Motor neuron (in vitro differentiated cells): Measurements from ENCODE around the gene USP27X. TPM values are rescaled to one million over a fixed set of nuclear protein-coding genes. Genes with fewer than 3 reads are reported as not detected.

Experiments used
- ATAC-seq, 8 experiments: fragments of 200-7000 bp; cut with Tn5 transposase; replicated peaks in 6 of 8; 2 replicates each; pipeline ENCODE4 v1.8.0; 2021; ENCODE audit warnings: mild to moderate bottlenecking in 8 of 8, moderate library complexity in 8 of 8
- H3K27ac ChIP-seq, 2 donors: fragments of 250-450 bp; sonication (Bioruptor Pico); 2 replicates each; pipeline ENCODE4 v1.9.0; 2021; ENCODE audit warnings: antibody characterized with exemption in 2 of 2, mild to moderate bottlenecking in 2 of 2, moderate library complexity in 1 of 2
- H3K4me1 ChIP-seq, 2 donors: fragments of 250-450 bp; sonication (Bioruptor Pico); replicated peaks in 1 of 2; 2 replicates each; pipeline ENCODE4 v1.6.1; 2021; ENCODE audit warnings: antibody characterized with exemption in 2 of 2, mild to moderate bottlenecking in 2 of 2, moderate library complexity in 1 of 2
- H3K4me3 ChIP-seq, 5 donors: fragments of 250-450 bp; sonication (Bioruptor Pico); 2 replicates each; pipeline ENCODE4 v1.9.0; 2021; ENCODE audit warnings: antibody characterized with exemption in 5 of 5, mild to moderate bottlenecking in 5 of 5, moderate library complexity in 4 of 5
- WGBS, 10 experiments: fragments of 450-650 bp; shearing (Covaris generic); methylation state at CpG; one replicate each; pipeline ENCODE4 v1.0.0; 2022; 5-methylcytosine and 5-hydroxymethylcytosine counted together
- in situ Hi-C, 9 experiments: fragments of 400-800 bp; cut with MboI; loops; one replicate each; pipeline ENCODE4 v1.15.0; 2021; ENCODE audit warnings: low sequenced_read_pairs in 9 of 9, low pct_unique_long_range_greater_than_20kb in 2 of 9; ENCODE audit not compliant: unreplicated experiment in 9 of 9
- total RNA-seq, 8 experiments: library from RNA; unstranded; fragments of 300-600 nt; gene quantifications; 2 replicates each; pipeline versions ENCODE4 v1.2.3 to v1.2.4, GENCODE V29; 2022

Gene USP27X
- total RNA-seq, 8 experiments from 2014 or later = 1.2 to 8.0 (median 7.0) TPM

DNA sequence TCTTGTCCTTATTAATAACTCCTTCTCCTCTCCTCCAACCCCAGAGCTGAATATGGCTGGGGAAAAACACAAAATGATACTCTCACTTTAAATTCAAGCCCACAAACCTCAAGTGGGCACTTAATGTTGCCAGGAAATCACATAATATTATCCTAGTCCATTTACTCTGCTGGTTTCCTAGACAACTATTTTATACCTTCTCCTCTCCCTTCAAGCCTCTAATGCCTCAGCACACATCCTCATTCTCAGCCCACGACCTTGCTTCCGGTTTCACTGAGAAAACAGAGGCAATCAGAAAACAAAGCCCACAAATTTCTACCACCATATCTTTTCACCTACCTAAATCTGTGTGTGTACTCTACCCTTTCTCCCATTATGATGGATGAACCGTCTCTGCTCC, 31.1 kb downstream of the USP27X start:
- in situ Hi-C loops = loop anchor here in 2 of 9 experiments (10.0 to 25.0 kb wide), 2 partner anchors 174 to 177 kb away; no protein-coding TSS in a partner anchor
- Histone ChIP-seq H3K27ac (no peak overlapping the region), H3K4me1 (no peaks in the 10 kb centered on the region), H3K4me3 (no peak overlapping the region)
- WGBS, 10 experiments = 0 to 20% (median 8%) methylated on average over 1 to 2 of the region's 3 CpGs; no CpG with 5 or more reads in 6 of the 10 experiments
- ATAC-seq = peak in 1 of 8 experiments; percentile 71

DNA sequence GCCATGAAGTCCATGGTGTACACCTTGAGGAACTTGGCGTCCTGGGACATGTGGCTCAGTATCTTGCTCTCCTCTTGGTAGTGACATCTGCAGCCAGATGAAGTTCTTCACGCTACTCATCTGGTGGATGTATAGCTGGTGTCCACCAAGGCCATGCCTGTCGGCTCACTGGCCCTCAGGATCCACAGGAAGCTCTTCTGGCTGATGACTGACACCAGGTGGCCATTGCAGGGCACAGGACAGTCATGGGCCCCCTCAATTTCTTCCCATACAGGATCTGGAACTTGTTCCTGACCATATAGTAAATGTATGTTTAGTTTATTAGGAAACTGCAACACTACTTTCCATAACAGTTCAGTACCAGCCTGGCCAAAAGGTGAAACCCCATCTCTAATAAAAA, 32.8 kb downstream of the USP27X start:
- in situ Hi-C loops = loop anchor here in 2 of 9 experiments (10.0 to 25.0 kb wide), 2 partner anchors 173 to 175 kb away; no protein-coding TSS in a partner anchor
- no peaks in the 10 kb centered on the region for H3K4me1 ChIP-seq
- 43 to 58% methylated on average over 2 of the region's 3 CpGs; no CpG with 5 or more reads in 8 of the 10 experiments for WGBS, 10 experiments
- ATAC-seq = no peak
- H3K27ac ChIP-seq = no peak overlapping the region
- no peak overlapping the region for H3K4me3 ChIP-seq

DNA sequence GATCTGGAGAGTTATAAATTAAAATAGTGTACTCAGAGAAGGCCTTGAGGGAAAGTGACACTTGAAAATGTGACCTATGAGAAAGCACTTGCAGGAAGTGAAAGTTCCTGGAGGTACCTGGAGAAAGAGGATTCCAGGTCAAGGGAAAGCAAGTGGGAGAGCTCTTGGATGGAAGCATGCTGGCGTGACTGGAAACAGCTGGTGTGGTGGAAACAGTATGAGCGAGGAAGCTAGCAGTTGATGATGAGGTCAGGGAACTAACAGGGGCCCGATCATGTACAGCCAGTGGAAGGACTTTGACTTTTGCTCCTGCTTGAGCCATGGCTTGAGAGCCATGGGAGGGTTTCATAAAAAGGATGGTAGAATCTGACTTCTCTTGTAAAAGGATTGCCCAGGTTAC, 33.6 kb downstream of the USP27X start:
- no peaks in the 10 kb centered on the region for H3K4me1 ChIP-seq
- no peak overlapping the region for H3K27ac ChIP-seq
- no peak overlapping the region for H3K4me3 ChIP-seq
- in situ Hi-C loops = loop anchor here in 2 of 9 experiments (10.0 to 25.0 kb wide), 2 partner anchors 172 to 174 kb away; no protein-coding TSS in a partner anchor
- ATAC-seq = no peak
- WGBS, 10 experiments = 17 to 100% (median 80%) methylated on average over 1 to 3 of the region's 3 CpGs; no CpG with 5 or more reads in 3 of the 10 experiments

DNA sequence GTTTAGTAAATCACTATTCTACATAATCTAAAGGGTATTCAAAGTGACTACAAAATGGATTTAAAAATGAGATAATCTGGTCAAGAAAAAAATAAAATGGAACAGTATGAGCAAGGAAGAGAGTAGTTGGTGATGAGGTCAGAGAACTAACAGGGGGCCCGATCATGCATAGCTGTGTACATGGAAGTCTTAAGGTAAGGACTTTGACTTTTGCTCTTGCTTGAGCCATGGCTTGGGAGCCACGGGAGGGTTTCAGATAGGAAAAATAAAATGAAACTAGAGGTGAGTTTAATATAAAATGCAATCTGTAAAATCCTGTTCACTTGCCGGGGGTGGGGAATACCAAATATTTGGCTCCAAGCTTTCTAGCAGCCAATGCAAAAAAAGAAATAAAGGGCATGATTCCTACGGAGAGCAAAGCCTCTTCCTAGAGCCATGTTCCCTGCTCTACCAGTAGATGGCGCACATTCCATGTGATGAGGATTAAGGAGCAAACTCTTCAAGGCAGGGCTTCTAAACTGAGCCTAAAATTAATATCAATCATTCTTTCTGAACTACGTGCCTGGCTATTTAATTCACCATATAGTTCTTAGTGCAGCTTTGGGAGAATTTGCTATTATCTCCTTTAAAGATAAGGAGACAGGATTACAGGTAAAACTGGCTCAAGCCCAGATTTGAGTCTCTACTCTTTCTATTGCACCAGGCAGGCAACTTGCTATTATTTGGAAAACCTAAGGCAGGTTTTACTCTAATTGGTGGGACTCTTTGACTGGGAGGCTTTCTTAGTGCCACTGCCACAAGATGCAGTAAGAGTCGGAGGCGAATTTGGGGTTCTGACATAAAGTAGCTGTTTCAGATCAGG, 36.3 kb downstream of the USP27X start:
- no peaks in the 10 kb centered on the region for H3K4me1 ChIP-seq
- in situ Hi-C loops = loop anchor here in 2 of 9 experiments (10.0 to 25.0 kb wide), 2 partner anchors 169 to 172 kb away; no protein-coding TSS in a partner anchor
- WGBS, 10 experiments = 0 to 60% (median 13%) methylated on average over 1 to 8 of the region's 8 CpGs; no CpG with 5 or more reads in 2 of the 10 experiments
- H3K4me3 ChIP-seq = no peak overlapping the region
- peak in 7 of 8 experiments; percentile 38 to 87 (median 61) for ATAC-seq
- no peak overlapping the region for H3K27ac ChIP-seq

DNA sequence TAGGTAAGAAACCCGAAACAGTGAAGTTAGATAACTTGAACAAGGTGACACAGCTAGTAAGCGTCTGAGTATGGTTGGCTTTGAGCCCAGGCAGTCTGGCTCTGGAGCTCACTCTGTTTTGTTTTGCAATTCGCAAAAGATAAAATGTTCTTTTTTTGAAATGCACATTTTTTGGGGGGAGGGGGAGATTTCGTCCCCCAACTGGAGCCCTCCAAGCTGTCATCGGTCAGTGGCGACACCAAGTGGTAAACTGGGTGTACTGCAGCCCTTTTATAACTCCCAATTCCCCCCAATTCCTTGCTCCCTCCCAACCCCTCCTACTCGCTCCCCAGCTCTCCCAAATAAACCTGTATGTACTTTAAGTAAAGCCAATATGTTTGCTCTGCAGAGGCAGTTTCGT, 40.3 kb downstream of the USP27X start:
- WGBS, 10 experiments = 27 to 100% (median 53%) methylated on average over 1 to 3 of the region's 8 CpGs; no CpG with 5 or more reads in 7 of the 10 experiments
- no peak overlapping the region for H3K4me3 ChIP-seq
- no peak for ATAC-seq
- H3K27ac ChIP-seq = no peak overlapping the region
- in situ Hi-C loops = loop anchor here in 2 of 9 experiments (10.0 to 25.0 kb wide), 2 partner anchors 165 to 168 kb away; no protein-coding TSS in a partner anchor
- H3K4me1 ChIP-seq = peaks cover 2 to 7% of the 10 kb centered on the region in 2 donors

DNA sequence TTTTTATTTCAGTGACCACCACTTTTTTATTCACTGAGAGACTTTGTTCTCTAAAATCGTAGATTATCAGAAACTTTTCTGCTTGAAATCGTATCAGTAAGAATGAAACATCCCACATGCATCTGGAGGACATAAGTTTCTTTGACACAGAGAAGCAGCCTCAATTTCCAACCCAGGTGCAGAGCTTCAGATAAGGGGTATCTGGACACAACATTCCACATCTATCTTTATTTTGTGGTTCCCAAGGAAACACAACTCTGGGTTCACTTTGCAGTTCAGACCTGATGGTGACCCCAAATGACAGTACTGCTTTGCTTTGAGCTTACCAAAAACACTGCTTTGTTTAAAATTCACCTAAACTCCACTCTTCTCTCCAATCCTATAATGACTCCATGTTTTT, 41.8 kb downstream of the USP27X start:
- no peak overlapping the region for H3K4me3 ChIP-seq
- WGBS, 10 experiments = 23 to 51% methylated on average over 2 of the region's 2 CpGs; no CpG with 5 or more reads in 8 of the 10 experiments
- ATAC-seq = no peak
- in situ Hi-C loops = loop anchor here in 1 of 9 experiments (25.0 kb wide), 1 partner anchor 166 kb away; no protein-coding TSS in a partner anchor
- no peak overlapping the region for H3K27ac ChIP-seq
- H3K4me1 ChIP-seq = peaks cover 2 to 7% of the 10 kb centered on the region in 2 donors

DNA sequence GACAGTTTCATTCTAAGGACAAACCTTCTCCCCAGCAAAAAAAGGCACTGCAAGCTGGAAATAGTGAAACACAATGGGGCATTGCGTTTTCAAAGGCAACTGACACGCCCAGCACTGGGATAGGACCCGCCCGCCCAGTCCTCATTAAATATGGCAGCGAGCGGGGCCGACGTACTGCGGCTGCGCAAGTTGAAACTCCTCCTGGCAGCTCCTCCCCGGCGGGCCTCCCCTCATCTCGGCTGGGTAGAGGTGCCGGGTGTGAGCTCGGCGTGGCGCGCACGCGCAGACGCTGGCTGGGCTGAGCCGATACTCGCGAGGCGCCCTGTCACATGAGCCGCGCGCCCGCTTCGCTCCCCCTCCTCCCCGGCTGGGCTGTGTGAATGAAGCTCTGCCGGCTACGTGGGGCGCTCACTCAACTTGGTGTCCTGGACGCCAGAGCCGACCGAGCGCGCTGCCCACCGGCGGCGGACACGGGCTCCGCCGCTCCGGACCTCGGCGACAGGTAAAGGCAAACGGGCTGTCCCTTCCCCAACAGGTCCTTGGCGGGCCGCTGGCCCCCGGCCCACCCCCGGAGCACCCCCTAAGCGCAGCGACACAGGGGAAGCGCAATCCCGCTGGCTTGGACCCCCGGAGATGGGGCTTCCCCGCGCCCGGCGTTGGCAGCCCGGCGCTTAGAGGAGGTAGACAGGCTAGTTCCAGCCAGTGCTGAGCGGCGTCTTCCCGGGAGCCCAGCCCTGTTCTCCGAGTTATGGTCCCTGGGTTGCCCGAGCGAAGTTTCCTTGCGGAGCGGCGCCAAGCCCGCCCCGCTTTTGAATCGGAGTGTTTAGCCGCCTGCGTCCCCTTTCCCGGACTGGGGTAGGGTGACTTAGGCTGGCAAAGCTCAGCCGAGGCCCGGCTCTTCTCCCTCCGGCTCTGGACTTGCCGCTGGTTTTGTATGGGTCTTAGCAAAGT, 43.3 kb downstream of the USP27X start, which contains the start of gene CLCN5:
Gene CLCN5, plus strand, starts transcription at position 306 of the 951 bp plus-strand sequence. CDS start 2,703 bp downstream, outside the sequence.
- peak; percentile 95 to 99 (median 98) for ATAC-seq
- 0 to 45% (median 15%) methylated on average over 2 to 5 of the region's 83 CpGs; no CpG with 5 or more reads in 6 of the 10 experiments for whole genome bisulfite sequencing, 10 experiments
- peaks cover 2 to 7% of the 10 kb centered on the region in 2 donors for H3K4me1 ChIP-seq
- in situ Hi-C loops = loop anchor here in 1 of 9 experiments (25.0 kb wide), 1 partner anchor 165 kb away; no protein-coding TSS in a partner anchor
- H3K27ac ChIP-seq = peak within 1 kb of the TSS; percentile 18 to 36
- peak within 1 kb of the TSS; percentile 45 to 94 (median 69) for H3K4me3 ChIP-seq

DNA sequence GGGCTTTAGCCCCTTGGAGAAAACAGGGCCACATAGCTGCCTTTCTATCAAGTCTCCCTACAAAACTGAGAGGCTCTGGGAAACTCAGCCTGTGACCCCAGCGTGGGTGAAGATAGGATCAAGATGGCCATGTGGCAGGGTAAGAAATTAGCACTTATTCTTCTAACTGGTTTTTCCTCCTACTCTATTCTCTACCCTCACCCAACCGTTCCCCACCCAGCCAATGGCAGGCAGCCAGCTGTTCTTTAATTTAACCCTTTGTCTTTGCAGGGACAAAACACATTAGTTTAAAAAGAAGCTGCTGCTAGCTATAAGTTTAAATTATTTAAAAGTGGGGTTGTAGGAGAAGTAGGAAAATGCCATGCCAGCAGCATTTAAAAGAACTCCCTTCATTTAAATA, 45.9 kb downstream of the USP27X start:
- H3K4me1 ChIP-seq = peaks cover 2 to 7% of the 10 kb centered on the region in 2 donors
- ATAC-seq = no peak
- H3K4me3 ChIP-seq = no peak overlapping the region
- in situ Hi-C loops = no loop called here
- 0 to 80% (median 37%) methylated on average over 1 to 2 of the region's 2 CpGs; no CpG with 5 or more reads in 4 of the 10 experiments for WGBS, 10 experiments
- H3K27ac ChIP-seq = no peak overlapping the region

DNA sequence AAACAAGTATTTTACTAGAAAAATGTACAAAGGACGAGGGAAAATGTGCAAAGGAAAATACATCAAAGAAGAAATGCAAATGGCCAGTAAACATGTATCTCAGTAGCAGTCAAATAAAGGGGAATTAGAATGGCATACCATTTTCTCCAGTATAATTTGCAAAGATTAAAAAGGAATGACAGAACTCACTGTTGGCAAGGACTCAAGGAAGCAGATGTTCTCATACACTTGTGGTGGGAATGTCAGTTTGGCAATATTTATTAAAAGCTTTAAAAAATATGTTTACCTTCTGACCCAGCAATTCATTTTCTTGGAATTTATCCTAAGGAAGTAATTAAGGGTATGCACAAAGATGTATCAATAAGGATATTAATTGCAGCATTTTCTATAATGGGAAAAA, 50.8 kb downstream of the USP27X start:
- no peak overlapping the region for H3K4me3 ChIP-seq
- in situ Hi-C loops = no loop called here
- ATAC-seq = peak in 2 of 8 experiments; percentile 41 to 82
- H3K27ac ChIP-seq = no peak overlapping the region
- WGBS, 10 experiments = 0 to 91% (median 46%) methylated on average over 1 of the region's 1 CpG; no CpG with 5 or more reads in 3 of the 10 experiments
- H3K4me1 ChIP-seq = no peaks in the 10 kb centered on the region

Other genes starting within 250 kb of the USP27X start
- not detected for gene PAGE1, start 183.5 kb upstream of the USP27X start, total RNA-seq
- gene PAGE4, start 50.2 kb upstream of the USP27X start, total RNA-seq = under 1 TPM in 3 of 8 experiments, not detected in 5; 0.13 to 0.47 (median 0.28) TPM
- gene CLCN5, start 43.1 kb downstream of the USP27X start, total RNA-seq = 10 to 100 TPM in 6 of 8 experiments, 1 to 10 TPM in 2; 7.0 to 35.0 (median 13.9) TPM